ENCODE measurements around the gene AGFG2. TPM values are rescaled to one million over a fixed set of nuclear protein-coding genes. Genes with fewer than 3 reads are reported as not detected.

AGFG2 gene
- total and polyA plus RNA-seq, 10 of the 15 experiments (the other 5 are each of a cell fraction or from before 2014, with no cell fraction given), result 0.90 to 71.5 (median 25.4) TPM

DNA sequence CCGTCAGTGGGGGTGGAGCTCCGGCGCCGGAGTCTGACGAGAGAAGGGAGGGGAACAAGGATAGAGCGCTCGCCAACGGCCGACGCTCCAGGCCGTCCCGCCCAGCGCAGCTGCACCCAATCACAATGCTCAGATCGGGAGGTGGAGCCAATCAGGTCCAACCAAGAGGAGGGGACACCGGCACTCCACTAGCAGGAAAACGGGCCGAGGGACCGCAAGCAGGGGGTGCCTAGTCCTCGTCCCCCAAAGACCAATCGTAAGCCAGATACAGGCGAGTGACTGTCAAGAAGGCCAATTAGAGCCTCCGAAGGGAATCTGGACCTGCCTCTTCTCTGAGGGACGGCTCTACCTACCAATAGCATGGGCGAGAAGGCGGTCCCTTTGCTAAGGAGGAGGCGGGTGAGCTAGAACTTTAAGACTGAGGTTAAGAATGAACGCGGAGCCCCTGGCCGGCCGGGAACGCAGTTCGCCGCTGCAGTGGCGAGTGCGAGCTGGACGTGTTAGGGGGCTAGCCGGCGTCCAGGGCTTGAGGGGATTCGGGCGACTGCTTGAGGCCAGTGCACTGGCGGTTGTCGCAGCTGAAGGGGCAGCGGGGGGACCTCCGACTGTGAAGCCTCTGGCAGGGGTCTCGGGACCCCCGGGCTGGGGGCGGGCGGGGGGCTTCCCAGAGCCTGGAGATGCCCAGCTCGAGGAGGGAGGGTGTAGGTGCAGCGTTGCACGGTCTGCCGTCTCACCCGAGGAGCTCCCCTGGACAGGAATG is 47.4 kb downstream of the AGFG2 start, which contains the start of gene FBXO24 (continued):
- no peak for TF ChIP-seq POLR2AphosphoS5 (IDR thresholded peaks at IDR 0.05; ENCODE audit: low read length)
- TF ChIP-seq ZZZ3 (IDR thresholded peaks at IDR 0.05; ENCODE audit: control insufficient read depth, insufficient read length, low read depth), result no peak
- peak; percentile 93 for TF ChIP-seq NFYA (IDR thresholded peaks at IDR 0.05; ENCODE audit: borderline replicate concordance, low read depth, low read length)
- TF ChIP-seq ZBED1 (IDR thresholded peaks at IDR 0.05; ENCODE audit: borderline replicate concordance), result no peak
- TF ChIP-seq, protein P1, sequence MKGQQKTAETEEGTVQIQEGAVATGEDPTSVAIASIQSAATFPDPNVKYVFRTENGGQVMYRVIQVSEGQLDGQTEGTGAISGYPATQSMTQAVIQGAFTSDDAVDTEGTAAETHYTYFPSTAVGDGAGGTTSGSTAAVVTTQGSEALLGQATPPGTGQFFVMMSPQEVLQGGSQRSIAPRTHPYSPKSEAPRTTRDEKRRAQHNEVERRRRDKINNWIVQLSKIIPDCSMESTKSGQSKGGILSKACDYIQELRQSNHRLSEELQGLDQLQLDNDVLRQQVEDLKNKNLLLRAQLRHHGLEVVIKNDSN (IDR thresholded peaks at IDR 0.05; ENCODE audit: borderline replicate concordance, extremely low read length, insufficient read depth, low read depth, low read length), result no peak
- no peak for TF ChIP-seq YBX1 (IDR thresholded peaks at IDR 0.05)
- TF ChIP-seq SUZ12 (IDR thresholded peaks at IDR 0.05; ENCODE audit: unreplicated experiment), result no peak
- TF ChIP-seq, protein P2, sequence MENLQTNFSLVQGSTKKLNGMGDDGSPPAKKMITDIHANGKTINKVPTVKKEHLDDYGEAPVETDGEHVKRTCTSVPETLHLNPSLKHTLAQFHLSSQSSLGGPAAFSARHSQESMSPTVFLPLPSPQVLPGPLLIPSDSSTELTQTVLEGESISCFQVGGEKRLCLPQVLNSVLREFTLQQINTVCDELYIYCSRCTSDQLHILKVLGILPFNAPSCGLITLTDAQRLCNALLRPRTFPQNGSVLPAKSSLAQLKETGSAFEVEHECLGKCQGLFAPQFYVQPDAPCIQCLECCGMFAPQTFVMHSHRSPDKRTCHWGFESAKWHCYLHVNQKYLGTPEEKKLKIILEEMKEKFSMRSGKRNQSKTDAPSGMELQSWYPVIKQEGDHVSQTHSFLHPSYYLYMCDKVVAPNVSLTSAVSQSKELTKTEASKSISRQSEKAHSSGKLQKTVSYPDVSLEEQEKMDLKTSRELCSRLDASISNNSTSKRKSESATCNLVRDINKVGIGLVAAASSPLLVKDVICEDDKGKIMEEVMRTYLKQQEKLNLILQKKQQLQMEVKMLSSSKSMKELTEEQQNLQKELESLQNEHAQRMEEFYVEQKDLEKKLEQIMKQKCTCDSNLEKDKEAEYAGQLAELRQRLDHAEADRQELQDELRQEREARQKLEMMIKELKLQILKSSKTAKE (IDR thresholded peaks at IDR 0.05; ENCODE audit: low read depth, poor library complexity, severe bottlenecking), result peak; percentile 99
- peak; percentile 89 for TF ChIP-seq CREM (IDR thresholded peaks at IDR 0.05; ENCODE audit: low read depth)
- peak; percentile 97 for TF ChIP-seq SP1 (IDR thresholded peaks at IDR 0.05; ENCODE audit: low read depth, low read length)
- TF ChIP-seq, protein P3, sequence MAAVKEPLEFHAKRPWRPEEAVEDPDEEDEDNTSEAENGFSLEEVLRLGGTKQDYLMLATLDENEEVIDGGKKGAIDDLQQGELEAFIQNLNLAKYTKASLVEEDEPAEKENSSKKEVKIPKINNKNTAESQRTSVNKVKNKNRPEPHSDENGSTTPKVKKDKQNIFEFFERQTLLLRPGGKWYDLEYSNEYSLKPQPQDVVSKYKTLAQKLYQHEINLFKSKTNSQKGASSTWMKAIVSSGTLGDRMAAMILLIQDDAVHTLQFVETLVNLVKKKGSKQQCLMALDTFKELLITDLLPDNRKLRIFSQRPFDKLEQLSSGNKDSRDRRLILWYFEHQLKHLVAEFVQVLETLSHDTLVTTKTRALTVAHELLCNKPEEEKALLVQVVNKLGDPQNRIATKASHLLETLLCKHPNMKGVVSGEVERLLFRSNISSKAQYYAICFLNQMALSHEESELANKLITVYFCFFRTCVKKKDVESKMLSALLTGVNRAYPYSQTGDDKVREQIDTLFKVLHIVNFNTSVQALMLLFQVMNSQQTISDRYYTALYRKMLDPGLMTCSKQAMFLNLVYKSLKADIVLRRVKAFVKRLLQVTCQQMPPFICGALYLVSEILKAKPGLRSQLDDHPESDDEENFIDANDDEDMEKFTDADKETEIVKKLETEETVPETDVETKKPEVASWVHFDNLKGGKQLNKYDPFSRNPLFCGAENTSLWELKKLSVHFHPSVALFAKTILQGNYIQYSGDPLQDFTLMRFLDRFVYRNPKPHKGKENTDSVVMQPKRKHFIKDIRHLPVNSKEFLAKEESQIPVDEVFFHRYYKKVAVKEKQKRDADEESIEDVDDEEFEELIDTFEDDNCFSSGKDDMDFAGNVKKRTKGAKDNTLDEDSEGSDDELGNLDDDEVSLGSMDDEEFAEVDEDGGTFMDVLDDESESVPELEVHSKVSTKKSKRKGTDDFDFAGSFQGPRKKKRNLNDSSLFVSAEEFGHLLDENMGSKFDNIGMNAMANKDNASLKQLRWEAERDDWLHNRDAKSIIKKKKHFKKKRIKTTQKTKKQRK (IDR thresholded peaks at IDR 0.05; ENCODE audit: low read depth, low read length), result peak; percentile 99
- TF ChIP-seq MYC (IDR thresholded peaks at IDR 0.05; ENCODE audit: insufficient read depth, insufficient read length, insufficient replicate concordance, low read length, severe bottlenecking), result peak; percentile 47
- TF ChIP-seq, protein P4, sequence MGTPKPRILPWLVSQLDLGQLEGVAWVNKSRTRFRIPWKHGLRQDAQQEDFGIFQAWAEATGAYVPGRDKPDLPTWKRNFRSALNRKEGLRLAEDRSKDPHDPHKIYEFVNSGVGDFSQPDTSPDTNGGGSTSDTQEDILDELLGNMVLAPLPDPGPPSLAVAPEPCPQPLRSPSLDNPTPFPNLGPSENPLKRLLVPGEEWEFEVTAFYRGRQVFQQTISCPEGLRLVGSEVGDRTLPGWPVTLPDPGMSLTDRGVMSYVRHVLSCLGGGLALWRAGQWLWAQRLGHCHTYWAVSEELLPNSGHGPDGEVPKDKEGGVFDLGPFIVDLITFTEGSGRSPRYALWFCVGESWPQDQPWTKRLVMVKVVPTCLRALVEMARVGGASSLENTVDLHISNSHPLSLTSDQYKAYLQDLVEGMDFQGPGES (IDR thresholded peaks at IDR 0.05), result peak; percentile 100
- TF ChIP-seq EGR1 (IDR thresholded peaks at IDR 0.05; ENCODE audit: borderline replicate concordance in 1 of 2, low read depth in 2 of 2, low read length in 2 of 2), result peak in 1 of 2 experiments; percentile 23; a peak in 1 of 3 replicates
- TF ChIP-seq MTA2 (IDR thresholded peaks at IDR 0.05; ENCODE audit: low read depth), result no peak
- TF ChIP-seq, protein P5, sequence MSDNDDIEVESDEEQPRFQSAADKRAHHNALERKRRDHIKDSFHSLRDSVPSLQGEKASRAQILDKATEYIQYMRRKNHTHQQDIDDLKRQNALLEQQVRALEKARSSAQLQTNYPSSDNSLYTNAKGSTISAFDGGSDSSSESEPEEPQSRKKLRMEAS (IDR thresholded peaks at IDR 0.05; ENCODE audit: low read depth, low read length), result no peak
- TF ChIP-seq TCF12 (IDR thresholded peaks at IDR 0.05; ENCODE audit: low read depth, low read length), result no peak
- TF ChIP-seq SMAD1 (IDR thresholded peaks at IDR 0.05; ENCODE audit: low read depth, partially characterized antibody), result no peak
- no peak for TF ChIP-seq POU2F2 (IDR thresholded peaks at IDR 0.05; ENCODE audit: borderline replicate concordance, low read depth, low read length)
- no peak for TF ChIP-seq NR2F1 (conservative IDR thresholded peaks at IDR 0.05)
- no peak for TF ChIP-seq ZNF622 (IDR thresholded peaks at IDR 0.05)
- peak; percentile 16; the same call in 1 of the 2 replicates for TF ChIP-seq MXI1 (IDR thresholded peaks at IDR 0.05; ENCODE audit: low read depth, low read length)
- peak; percentile 33; the same call in 1 of the 2 replicates for TF ChIP-seq CBFB (IDR thresholded peaks at IDR 0.05; ENCODE audit: low read depth)

Data from GM12878 (cell line).